ENCODE data around the gene NEK4. TPM values are rescaled to one million over a fixed set of nuclear protein-coding genes. Genes with fewer than 3 reads are reported as not detected.

NEK4 gene
- total RNA-seq, 1 experiment from 2014 or later = 22.0 TPM

DNA sequence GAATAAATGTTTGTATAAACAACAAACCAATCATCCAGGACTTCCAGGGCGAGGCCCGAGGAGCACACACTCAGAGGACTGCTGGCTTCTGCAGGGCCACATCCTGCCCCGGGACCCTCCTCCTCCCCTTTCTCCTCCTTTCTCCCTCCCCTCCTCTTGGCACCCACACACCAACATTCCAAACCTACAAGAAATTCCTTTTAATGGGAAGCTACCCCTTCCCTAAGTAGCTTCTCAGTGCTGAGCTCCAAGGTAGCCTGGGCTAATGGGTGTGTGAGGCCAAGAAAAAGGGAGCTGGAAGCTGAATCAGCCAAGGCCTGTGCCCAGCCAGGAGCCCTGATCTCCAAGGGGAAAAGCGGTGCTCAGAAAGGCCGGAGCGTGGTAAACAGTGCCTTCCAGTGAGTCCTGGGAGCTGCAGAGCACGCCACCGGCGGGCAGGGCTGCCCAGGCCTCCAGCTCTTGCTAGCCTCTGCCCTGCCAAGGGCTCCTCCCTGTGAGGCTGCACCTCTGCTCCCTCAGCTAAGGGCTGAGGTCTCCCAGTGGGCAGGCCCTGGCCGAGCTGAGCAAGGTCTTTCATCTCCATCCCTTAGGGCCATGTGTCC, 27.7 kb upstream of the NEK4 start:
- Histone ChIP-seq H3K4me3 (ENCODE audit: low read depth, low read length, poor library complexity, severe bottlenecking) (no peak overlapping the region), H3K36me3 (ENCODE audit: insufficient read depth, low read length, poor library complexity, severe bottlenecking) (no peaks in the 10 kb centered on the region), H3K27ac (ENCODE audit: low read depth, low read length, poor library complexity, severe bottlenecking) (no peak overlapping the region), H3K4me1 (ENCODE audit: insufficient read depth, low read length, poor library complexity, severe bottlenecking) (no peaks in the 10 kb centered on the region), H3K9me3 (ENCODE audit: low read depth, low read length, poor library complexity, severe bottlenecking) (no peaks in the 10 kb centered on the region), H3K27me3 (replicated peaks; ENCODE audit: insufficient read depth, low read depth, low read length, poor library complexity) (no peaks in the 10 kb centered on the region)
- no peak for TF ChIP-seq EZH2 (IDR thresholded peaks at IDR 0.05; ENCODE audit: borderline replicate concordance, low read depth, low read length, poor library complexity, severe bottlenecking)
- TF ChIP-seq, protein P1, sequence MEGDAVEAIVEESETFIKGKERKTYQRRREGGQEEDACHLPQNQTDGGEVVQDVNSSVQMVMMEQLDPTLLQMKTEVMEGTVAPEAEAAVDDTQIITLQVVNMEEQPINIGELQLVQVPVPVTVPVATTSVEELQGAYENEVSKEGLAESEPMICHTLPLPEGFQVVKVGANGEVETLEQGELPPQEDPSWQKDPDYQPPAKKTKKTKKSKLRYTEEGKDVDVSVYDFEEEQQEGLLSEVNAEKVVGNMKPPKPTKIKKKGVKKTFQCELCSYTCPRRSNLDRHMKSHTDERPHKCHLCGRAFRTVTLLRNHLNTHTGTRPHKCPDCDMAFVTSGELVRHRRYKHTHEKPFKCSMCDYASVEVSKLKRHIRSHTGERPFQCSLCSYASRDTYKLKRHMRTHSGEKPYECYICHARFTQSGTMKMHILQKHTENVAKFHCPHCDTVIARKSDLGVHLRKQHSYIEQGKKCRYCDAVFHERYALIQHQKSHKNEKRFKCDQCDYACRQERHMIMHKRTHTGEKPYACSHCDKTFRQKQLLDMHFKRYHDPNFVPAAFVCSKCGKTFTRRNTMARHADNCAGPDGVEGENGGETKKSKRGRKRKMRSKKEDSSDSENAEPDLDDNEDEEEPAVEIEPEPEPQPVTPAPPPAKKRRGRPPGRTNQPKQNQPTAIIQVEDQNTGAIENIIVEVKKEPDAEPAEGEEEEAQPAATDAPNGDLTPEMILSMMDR (conservative IDR thresholded peaks at IDR 0.05; ENCODE audit: low read depth, low read length) = no peak
- BruUV-seq (replicated peaks) = no TSS peak
- POLR2A ChIA-PET (ENCODE audit: low non-redundant PET) = no interaction called here
- intact Hi-C loops (cut with micrococcal nuclease; ENCODE audit: unreplicated experiment) = no loop called here
- CTCF ChIA-PET = interaction anchor here (0.5 kb wide), 1 partner anchor 248 kb away, joined by 4 read pairs; the partner anchor contains the start of gene SFMBT1
- DNase-seq (ENCODE audit: low spot score) = no peak

DNA sequence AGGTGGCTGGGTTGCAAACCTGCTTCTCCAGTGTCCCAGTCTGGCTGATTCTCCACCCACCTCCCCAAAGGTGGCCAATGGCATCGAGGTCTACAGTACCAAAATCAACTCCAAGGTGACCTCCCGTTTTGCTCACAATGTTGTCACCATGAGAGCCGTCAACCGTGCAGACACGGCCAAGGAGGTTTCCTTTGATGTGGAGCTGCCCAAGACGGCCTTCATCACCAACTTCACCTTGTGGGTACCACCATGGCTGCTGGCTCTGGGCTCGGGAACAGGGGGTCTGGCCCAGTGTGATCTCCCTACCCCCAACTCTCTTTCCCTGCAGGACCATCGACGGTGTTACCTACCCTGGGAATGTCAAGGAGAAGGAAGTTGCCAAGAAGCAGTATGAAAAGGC, 25.7 kb upstream of the NEK4 start:
- no peaks in the 10 kb centered on the region for H3K36me3 ChIP-seq (ENCODE audit: insufficient read depth, low read length, poor library complexity, severe bottlenecking)
- H3K27ac ChIP-seq (ENCODE audit: low read depth, low read length, poor library complexity, severe bottlenecking) = no peak overlapping the region
- ChIA-PET POLR2A (ENCODE audit: low non-redundant PET) (no interaction called here), CTCF (no interaction called here)
- intact Hi-C loops (cut with micrococcal nuclease; ENCODE audit: unreplicated experiment) = no loop called here
- no peak for TF ChIP-seq EZH2 (IDR thresholded peaks at IDR 0.05; ENCODE audit: borderline replicate concordance, low read depth, low read length, poor library complexity, severe bottlenecking)
- TF ChIP-seq, protein P1 (conservative IDR thresholded peaks at IDR 0.05; ENCODE audit: low read depth, low read length) = no peak
- H3K27me3 ChIP-seq (replicated peaks; ENCODE audit: insufficient read depth, low read depth, low read length, poor library complexity) = no peaks in the 10 kb centered on the region
- DNase-seq (ENCODE audit: low spot score) = no peak
- H3K4me1 ChIP-seq (ENCODE audit: insufficient read depth, low read length, poor library complexity, severe bottlenecking) = no peaks in the 10 kb centered on the region
- H3K4me3 ChIP-seq (ENCODE audit: low read depth, low read length, poor library complexity, severe bottlenecking) = no peak overlapping the region
- no TSS peak for BruUV-seq (replicated peaks)
- H3K9me3 ChIP-seq (ENCODE audit: low read depth, low read length, poor library complexity, severe bottlenecking) = no peaks in the 10 kb centered on the region

DNA sequence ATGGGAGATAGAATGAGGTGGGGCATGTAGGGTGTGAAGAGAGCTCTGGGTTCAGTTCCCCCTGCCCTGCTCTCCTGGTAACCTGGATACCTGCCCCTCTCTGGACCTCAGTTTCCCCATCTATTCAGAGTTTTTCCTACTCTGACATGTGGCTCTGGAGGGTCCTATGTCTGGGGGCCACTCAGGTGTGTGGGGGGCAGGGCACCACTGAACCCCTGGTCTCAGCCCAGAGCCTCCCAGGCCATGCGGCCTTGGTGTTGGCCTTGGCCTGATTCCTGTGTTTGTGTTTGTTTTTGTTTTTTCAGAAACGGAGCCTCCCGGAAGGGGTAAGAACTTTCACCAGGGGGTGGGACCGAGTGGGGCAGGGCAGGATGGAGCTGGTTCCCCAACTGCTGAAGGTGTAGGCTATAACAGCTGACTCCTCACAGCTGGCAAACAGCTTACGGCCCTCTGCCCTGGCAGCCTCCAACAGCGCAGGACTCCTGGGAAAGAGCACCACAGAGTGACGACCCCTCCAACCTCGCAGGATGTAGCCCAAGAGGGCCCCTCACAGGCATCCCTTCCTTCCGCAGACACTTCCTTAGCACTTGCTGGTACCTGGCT, 24.7 kb upstream of the NEK4 start:
- TF ChIP-seq, protein P1 (conservative IDR thresholded peaks at IDR 0.05; ENCODE audit: low read depth, low read length) = no peak
- no peak for TF ChIP-seq EZH2 (IDR thresholded peaks at IDR 0.05; ENCODE audit: borderline replicate concordance, low read depth, low read length, poor library complexity, severe bottlenecking)

More for the DNA sequence above, 24.7 kb upstream of the NEK4 start:
- Histone ChIP-seq H3K4me1 (ENCODE audit: insufficient read depth, low read length, poor library complexity, severe bottlenecking) (no peaks in the 10 kb centered on the region), H3K27ac (ENCODE audit: low read depth, low read length, poor library complexity, severe bottlenecking) (no peak overlapping the region), H3K4me3 (ENCODE audit: low read depth, low read length, poor library complexity, severe bottlenecking) (no peak overlapping the region), H3K9me3 (ENCODE audit: low read depth, low read length, poor library complexity, severe bottlenecking) (no peaks in the 10 kb centered on the region), H3K36me3 (ENCODE audit: insufficient read depth, low read length, poor library complexity, severe bottlenecking) (no peaks in the 10 kb centered on the region), H3K27me3 (replicated peaks; ENCODE audit: insufficient read depth, low read depth, low read length, poor library complexity) (no peaks in the 10 kb centered on the region)
- POLR2A ChIA-PET (ENCODE audit: low non-redundant PET) = no interaction called here
- DNase-seq (ENCODE audit: low spot score) = no peak
- intact Hi-C loops (cut with micrococcal nuclease; ENCODE audit: unreplicated experiment) = no loop called here
- BruUV-seq (replicated peaks) = no TSS peak
- CTCF ChIA-PET = no interaction called here
